HG02759 (cell line): ENCODE data around the gene CLASP1.
A peak's percentile ranks its signal among the peaks of the same experiment; 100 is the strongest.
"Not testable (repeated sequence)": the region's sequence is repeated elsewhere in the genome, so short reads cannot be mapped to it uniquely, and the experiment has no call there.

Experiments used
- ATAC-seq: cut with Tn5 transposase; IDR thresholded peaks from one replicate; pipeline ENCODE4 v1.9.1; 2021; ENCODE audit warnings: mild to moderate bottlenecking, moderate library complexity; ENCODE audit not compliant: unreplicated experiment

CLASP1 gene

GRCh38 chr2:121626777-121627524 lies 22.3 kb downstream of the CLASP1 start:
- no peak for ATAC-seq

DNA sequence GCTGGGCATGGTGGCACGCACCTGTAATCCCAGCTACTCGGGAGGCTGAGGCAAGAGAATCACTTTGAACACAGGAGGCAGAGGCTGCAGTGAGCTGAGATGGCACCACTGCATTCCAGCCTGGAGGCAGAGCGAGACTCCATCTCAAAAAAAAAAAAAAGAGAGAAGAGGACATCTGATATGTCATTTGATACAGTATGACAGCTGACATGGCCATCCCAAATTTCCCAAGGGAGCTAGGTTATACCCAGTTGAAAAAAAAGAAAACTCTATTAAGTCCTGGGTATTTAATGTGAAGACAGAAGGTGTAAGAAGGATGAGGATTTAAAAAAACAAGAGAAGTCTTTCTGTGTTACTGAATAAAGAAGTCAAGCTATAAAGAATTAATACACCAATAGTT lies 23.3 kb downstream of the CLASP1 start:
- ATAC-seq, result no peak

- ATAC-seq, result peak; percentile 69
Measured at GRCh38 chr2:121617042-121617599, 32.1 kb downstream of the CLASP1 start.

DNA sequence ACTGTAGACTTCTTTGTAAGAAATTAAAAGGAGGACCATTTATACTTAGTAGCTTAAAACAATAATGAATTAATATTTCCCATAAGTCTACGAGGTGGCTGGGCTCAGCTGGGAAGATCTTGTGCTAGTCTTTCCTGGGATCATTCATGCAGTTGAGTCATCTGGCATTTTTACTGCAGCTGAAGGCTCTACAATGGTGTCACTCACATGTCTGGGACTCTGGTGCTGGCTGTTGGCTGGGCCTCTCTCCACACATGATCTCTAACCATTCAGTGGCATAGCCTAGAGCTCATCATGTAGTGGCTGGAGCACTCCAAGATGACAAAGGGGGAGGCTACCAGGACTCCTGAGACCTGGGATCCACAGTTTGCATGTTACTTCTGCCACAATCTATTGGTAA lies 35.5 kb downstream of the CLASP1 start:
- ATAC-seq, result no peak

DNA sequence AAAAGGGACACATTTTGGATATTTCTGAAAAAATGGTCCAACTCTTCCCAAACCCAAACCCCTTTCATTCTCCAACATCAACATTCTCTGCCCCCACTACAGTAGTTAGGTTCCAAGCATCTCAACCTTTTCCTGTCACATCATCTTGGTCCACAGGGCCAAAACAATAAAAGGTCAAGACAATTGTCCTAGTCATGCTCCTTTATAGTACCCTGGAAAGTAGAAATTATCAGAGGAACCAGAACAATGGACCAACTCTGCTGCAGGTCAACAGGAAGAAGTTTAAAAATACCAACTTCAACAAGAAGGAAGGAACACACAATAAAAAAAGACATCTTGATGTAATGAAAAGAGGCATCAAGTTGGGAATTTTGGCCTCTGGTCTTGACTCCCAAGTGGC lies 36.1 kb downstream of the CLASP1 start:
- ATAC-seq, result no peak

GRCh38 chr2:121611730-121612705 lies 37.2 kb downstream of the CLASP1 start:
- ATAC-seq, result no peak

GRCh38 chr2:121611048-121611649 lies 38.1 kb downstream of the CLASP1 start:
- ATAC-seq, result not testable (repeated sequence)

DNA sequence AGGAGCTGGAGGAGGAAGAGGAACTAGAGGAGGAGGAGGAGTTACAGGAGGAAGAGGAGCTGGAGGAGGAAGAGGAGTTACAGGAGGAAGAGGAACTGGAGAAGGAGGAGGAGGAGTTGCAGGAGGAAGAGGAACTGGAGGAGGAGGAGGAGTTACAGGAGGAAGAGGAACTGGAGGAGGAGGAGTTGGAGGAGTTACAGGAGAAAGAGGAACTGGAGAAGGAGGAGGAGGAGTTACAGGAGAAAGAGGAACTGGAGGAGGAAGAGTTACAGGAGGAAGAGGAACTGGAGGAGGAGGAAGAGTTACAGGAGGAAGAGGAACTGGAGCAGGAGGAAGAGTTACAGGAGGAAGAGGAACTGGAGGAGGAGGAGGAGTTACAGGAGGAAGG lies 38.8 kb downstream of the CLASP1 start:
- ATAC-seq, result not testable (repeated sequence)

- ATAC-seq, result no peak
Measured at GRCh38 chr2:121608967-121609366, 40.3 kb downstream of the CLASP1 start.

DNA sequence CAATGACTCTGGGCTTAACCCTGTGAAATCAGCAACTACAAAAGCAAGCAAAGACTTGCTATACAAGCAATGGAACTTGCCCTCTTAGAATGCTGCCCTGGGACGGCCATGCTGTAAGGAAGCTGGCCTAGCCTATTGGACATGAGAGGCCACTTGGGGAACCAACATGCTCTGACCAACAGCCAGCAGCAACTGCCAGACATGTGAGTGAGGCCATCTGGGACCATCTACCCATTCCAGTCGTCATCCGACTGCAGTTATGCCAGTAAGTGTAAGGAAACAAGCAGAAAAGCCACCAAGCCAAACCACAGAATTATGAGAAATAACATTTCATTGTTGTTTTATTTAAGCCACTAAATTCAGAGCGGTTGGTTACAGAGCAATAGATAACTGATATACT lies 40.9 kb downstream of the CLASP1 start:
- ATAC-seq, result no peak

DNA sequence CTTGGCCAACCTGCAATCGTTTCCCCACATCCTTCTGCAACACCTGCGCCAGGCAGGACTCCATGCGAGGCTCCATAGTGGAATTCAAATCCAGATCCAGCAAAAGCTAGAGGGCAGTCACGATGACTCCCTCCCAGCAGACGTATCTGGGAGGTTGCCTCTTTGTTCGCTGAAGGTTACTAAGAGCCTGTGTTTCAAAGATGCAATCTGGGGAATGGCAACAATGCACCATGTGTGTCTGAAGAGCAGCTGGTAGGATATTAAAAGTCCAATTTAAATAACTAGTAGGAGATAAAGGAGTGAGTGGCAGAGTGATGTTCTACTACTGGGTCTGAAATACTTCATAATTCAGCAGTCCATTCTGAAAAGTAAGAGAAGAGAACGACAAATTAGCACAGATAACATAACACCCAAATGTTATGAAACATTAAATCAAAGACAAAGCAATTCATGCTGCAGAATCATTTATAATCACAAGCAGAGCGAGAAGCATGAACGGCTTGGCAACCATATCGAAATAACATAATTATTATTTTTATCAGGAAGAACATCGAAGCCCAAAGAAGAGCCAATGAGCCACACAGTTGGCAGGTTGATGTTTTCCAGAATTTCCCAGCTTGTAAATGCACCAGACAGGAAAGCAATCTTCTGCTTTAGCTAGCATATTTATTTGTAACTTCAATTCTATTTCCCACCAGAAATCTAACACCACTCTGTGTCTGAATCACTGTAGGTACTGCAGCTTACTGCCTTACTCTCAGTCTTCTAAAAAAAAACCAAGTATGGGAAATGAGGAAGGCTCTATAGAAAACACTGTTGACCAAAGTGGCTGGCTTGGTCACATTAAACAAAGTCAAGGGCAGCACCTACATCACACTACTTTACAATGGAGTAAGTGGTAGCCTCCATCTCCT lies 43.2 kb downstream of the CLASP1 start:
- ATAC-seq, result no peak

DNA sequence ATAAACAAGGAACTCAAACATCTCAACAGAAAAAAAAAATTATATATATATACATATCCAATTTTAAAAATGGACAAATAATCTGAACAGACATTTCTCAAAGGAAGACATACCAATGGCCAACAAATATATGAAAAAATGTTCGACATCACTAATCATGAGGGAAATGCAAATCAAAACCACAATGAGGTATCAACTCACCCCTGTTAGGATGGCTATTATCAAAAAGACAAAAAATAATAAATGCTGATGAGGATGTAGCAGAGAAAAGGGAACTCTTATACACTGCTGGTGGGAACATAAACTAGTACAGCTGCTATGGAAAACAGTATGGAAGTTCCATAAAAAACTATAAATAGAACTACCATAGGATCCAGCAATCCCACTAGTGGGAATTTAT lies 46.1 kb downstream of the CLASP1 start:
- ATAC-seq, result no peak

GRCh38 chr2:121599963-121600651 lies 49.2 kb downstream of the CLASP1 start:
- peak; percentile 40 for ATAC-seq

DNA sequence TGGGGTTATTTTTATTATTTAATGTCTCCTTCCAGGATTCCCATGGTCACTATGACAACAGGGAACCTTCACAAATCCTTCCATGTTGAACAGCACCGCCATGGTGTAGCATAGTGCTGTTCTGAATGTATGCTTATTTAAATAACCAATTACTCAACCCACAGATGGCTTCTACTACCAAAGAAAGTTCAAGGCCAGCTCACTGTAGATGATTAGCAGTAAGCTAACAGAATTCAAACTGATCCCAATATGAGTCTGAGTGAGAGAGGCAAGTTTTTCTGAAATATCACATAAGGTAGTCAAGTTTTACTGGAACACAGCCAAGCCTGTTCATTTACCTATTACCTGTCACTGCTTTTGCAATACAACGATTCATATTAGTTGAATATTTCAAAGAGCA lies 51.2 kb downstream of the CLASP1 start:
- ATAC-seq, result peak; percentile 33

DNA sequence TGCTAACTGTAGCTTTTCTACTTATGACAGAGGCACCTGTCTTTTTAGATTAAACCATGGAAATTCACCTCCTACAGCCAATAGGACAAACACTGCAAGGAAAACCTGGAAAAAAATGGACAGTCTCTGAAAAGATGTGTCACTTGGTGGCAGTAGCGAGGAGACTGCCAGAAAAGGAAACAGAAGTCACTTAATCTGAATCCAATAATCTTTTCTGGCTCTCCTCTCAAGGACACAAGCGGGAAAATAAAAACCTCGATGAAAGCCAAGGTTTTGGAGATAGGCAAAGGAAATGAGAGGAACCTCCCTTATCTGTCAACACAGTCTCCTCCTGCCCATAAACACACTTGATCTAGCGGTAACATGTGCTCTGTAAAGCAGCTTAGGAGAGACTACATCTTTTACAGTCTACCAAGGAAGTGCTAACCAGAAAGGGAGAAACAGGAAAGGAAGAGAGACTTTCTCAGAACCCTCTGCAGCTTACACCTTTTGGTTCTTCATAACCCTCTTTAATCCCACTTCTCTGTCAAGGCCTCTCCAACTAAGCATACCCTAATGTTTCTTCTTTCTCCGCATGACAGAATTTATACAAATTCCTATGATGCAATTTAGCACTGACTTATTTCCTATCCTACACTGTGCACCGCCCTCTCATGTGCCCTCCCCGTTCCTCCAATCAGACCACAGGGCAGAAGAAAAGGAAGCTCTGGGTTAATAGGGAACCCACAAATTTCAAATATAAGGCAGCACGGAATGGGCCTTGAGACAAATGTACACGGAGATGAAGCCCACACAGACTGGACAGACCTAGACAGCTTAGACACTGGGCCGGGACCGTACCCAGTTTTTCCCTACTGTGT lies 52.8 kb downstream of the CLASP1 start:
- peak; percentile 65 for ATAC-seq

DNA sequence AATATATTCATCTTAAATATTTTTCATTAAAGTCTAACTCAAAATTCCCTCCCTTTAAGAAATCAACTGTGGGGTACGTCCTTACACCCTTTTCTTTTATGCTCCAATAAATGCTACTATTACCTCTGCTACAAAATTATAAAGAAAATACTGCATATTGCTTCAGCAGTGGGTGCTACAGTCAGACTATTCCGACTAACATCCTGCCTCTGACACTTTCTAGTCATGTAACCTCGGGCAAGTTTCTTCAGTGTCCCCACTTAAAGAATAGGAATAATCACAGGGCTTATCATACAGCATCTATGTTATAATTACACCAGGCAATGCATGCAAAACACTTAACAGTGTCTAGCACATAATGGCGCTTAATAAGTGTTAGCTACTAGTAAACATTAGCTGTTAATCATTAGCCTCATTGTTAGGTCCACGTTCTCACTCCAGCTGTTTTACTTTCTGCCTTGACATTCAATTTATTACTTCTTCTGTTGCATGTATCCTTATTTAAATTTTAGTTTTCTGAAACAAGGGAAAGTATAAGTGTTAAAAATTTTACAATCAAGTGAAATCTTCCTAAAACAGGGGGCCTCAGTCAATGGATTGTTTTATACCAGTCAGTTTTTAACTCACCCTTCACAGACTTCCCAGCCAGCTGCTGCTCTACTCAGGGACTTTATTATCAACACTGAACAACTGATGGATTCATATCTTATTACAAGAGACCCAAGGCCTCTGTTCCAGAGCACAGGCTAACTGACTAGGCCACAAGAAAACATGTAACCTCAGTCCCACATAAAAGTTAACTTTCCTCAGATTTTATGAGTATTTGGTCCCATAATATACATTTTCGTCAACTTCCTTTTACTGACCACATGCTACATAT lies 54.0 kb downstream of the CLASP1 start:
- ATAC-seq, result no peak

GRCh38 chr2:121591199-121591598 lies 58.1 kb downstream of the CLASP1 start:
- ATAC-seq, result no peak

- no peak for ATAC-seq
Measured at GRCh38 chr2:121588357-121588756, 60.9 kb downstream of the CLASP1 start.
